CD4-positive, CD25-positive, alpha-beta regulatory T cell (primary cell): ENCODE results near the gene ABCD4. TPM values are rescaled to one million over a fixed set of nuclear protein-coding genes. Genes with fewer than 3 reads are reported as not detected.
"Not testable (repeated sequence)": the region's sequence is repeated elsewhere in the genome, so short reads cannot be mapped to it uniquely, and the experiment has no call there.

Experiments used
- ATAC-seq, 2 donors: fragments of 150-1000 bp; cut with Tn5 transposase; one replicate each; pipeline ENCODE4 v1.10.0; 2021; ENCODE audit warnings: low read depth in 2 of 2, moderate number of reproducible peaks in 2 of 2, moderate library complexity in 1 of 2
- DNase-seq, 3 donors: peaks; one replicate each; pipeline versions ENCODE4 v3.0.0 to v3.0.0-alpha.2; 2012 to 2022; ENCODE audit warnings: mixed read lengths in 1 of 3
- H3K27ac ChIP-seq: one replicate; pipeline ENCODE4 v1.7.0; 2013; ENCODE audit warnings: mild to moderate bottlenecking, low read length; ENCODE audit not compliant: insufficient read depth, poor library complexity, severe bottlenecking
- H3K27me3 ChIP-seq: one replicate; pipeline ENCODE4 v1.7.0; 2013; ENCODE audit warnings: low read length; ENCODE audit not compliant: control insufficient read depth, insufficient read depth
- H3K36me3 ChIP-seq: one replicate; pipeline ENCODE4 v1.7.0; 2013; ENCODE audit warnings: mild to moderate bottlenecking, low read length, moderate library complexity; ENCODE audit not compliant: control insufficient read depth, insufficient read depth
- H3K4me1 ChIP-seq: 2 replicates; pipeline ENCODE4 v1.7.0; 2013; ENCODE audit warnings: mild to moderate bottlenecking, low read length; ENCODE audit not compliant: insufficient read depth, control insufficient read depth, poor library complexity, severe bottlenecking
- H3K4me3 ChIP-seq: one replicate; pipeline ENCODE4 v1.7.0; 2013; ENCODE audit warnings: low read depth, mild to moderate bottlenecking, low read length, moderate library complexity
- H3K9me3 ChIP-seq, 2 experiments: 1 replicate in 1 of 2; 2 replicates in 1 of 2; pipeline ENCODE4 v1.7.0; 2013; ENCODE audit warnings: low read length in 2 of 2, mild to moderate bottlenecking in 1 of 2, moderate library complexity in 1 of 2; ENCODE audit not compliant: control insufficient read depth in 2 of 2
- H3K27ac Mint-ChIP-seq, 3 donors: one replicate each; pipeline ENCODE4 v1.8.0; 2020 to 2022; ENCODE audit warnings: mild to moderate bottlenecking in 3 of 3, mixed read lengths in 3 of 3, moderate library complexity in 2 of 3
- H3K27me3 Mint-ChIP-seq: one replicate; pipeline ENCODE4 v1.8.0; 2022; ENCODE audit warnings: mild to moderate bottlenecking, mixed read lengths
- H3K36me3 Mint-ChIP-seq: one replicate; pipeline ENCODE4 v1.8.0; 2020; ENCODE audit warnings: mixed read lengths
- H3K4me1 Mint-ChIP-seq, 4 donors: one replicate each; pipeline ENCODE4 v1.8.0; 2020 to 2022; ENCODE audit warnings: mixed read lengths in 4 of 4, mild to moderate bottlenecking in 1 of 4
- H3K4me3 Mint-ChIP-seq, 4 donors: one replicate each; pipeline ENCODE4 v1.8.0; 2020 to 2022; ENCODE audit warnings: mild to moderate bottlenecking in 4 of 4, mixed read lengths in 4 of 4, moderate library complexity in 3 of 4
- H3K9me3 Mint-ChIP-seq, 7 donors: one replicate each; pipeline ENCODE4 v1.8.0; 2020 to 2022; ENCODE audit warnings: mixed read lengths in 7 of 7, mild to moderate bottlenecking in 3 of 7, moderate library complexity in 2 of 7
- polyA plus RNA-seq, 4 donors: library from polyadenylated mRNA; unstranded; fragments of 300-500 nt; fragmentation: Illumina TruSeq; gene quantifications; one replicate each; pipeline ENCODE4 v1.2.3, GENCODE V29; 2021
- total RNA-seq: library from RNA; stranded (reverse); gene quantifications from one replicate; pipeline ENCODE4 v1.2.3, GENCODE V29; 2022

Gene ABCD4
- total and polyA plus RNA-seq, 5 donors from 2014 or later = 21.8 to 71.4 (median 27.6) TPM

DNA sequence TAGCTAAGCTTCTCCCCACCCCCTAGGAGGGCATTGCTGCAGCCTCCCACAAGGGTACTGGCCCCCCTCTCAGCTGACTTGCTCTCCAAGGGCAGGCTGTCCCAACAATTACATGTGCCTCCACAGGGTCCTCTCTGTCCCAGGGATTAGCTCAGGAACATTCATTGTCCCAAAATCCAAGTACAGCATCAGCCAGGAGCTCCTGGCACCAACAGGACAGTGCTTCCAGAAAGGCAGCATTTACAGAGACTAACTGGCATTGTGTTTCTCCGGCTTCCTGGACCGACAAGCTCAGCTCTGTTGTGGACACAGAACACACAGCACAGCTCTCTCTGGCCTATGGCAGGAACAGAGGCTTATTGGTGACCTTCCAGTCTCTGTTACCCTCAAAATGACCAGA lies 21.7 kb downstream of the ABCD4 start:
- Histone ChIP-seq H3K4me1 (no peaks in the 10 kb centered on the region), H3K4me3 (no peak overlapping the region), H3K9me3 (peaks cover 0 to 4% of the 10 kb centered on the region in 2 experiments), H3K27ac (no peak overlapping the region), H3K36me3 (peaks cover 24% of the 10 kb centered on the region), H3K27me3 (no peaks in the 10 kb centered on the region)
- DNase-seq (no peak), ATAC-seq (no peak)
- Mint-ChIP-seq H3K4me3 (no peak overlapping the region), H3K9me3 (peaks cover 0 to 17% (median 4%) of the 10 kb centered on the region in 7 donors), H3K27me3 (peaks cover 4% of the 10 kb centered on the region), H3K27ac (no peak overlapping the region), H3K4me1 (peaks cover 0 to 4% (median under 1%) of the 10 kb centered on the region in 4 donors), H3K36me3 (peaks cover 27% of the 10 kb centered on the region)

DNA sequence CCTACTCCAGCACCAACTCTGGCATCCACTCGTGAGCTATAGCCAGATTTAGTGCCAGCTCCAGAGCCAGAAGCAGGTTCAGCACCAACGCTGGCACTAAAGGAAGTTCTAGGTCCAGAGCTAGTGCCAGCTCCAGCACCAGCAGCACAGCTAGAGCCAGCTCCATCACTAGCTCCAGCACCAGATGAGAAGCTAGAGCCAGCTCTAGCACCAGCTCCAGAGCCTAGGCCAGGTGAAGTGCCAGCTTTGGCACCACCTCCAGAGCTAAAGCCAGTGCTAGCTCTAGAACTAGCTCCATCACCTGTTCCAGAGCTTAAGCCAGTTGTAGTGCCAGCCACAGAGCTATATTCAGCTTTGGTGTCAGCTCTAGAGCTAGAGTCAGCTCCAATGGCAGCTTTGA lies 24.7 kb downstream of the ABCD4 start:
- Histone ChIP-seq H3K4me1 (no peaks in the 10 kb centered on the region), H3K4me3 (no peak overlapping the region), H3K9me3 (peaks cover 0 to 4% of the 10 kb centered on the region in 2 experiments), H3K27ac (no peak overlapping the region), H3K27me3 (no peaks in the 10 kb centered on the region), H3K36me3 (peaks cover 2% of the 10 kb centered on the region)
- Mint-ChIP-seq H3K9me3 (peaks cover 0 to 17% (median 4%) of the 10 kb centered on the region in 7 donors), H3K27me3 (peaks cover 4% of the 10 kb centered on the region), H3K27ac (no peak overlapping the region), H3K4me3 (no peak overlapping the region), H3K4me1 (peaks cover 0 to 4% (median 0%) of the 10 kb centered on the region in 4 donors), H3K36me3 (peaks cover 11% of the 10 kb centered on the region)
- ATAC-seq = no peak
- no peak for DNase-seq

DNA sequence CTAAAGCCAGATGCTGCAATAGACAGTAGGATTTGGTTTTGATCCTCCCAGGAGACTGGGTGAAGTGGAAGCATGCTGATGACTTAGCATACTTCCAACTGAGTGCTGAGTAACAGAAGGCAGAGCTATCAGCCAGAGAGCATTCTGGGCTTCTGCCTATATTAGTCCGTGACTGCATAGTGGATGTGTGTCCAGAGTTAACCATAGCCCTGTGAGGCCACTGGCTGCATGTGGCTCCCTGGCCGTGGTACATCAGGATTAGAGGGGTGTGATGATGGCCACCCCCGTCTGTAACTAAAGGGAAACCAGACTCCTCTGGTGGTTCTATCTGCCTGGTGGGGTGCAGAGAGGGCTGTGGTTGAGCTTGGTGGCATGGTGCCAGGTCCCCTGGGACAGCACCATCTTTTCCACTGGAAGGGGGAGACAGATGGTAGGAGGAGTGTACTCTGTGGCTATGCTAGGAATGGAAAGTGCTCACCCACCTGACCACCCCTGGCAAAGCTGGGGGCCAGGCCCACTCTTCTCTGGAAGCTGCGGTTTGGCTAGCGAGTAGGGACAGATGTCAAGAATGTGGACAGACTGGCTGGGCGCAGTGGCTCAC lies 27.4 kb downstream of the ABCD4 start:
- H3K36me3 ChIP-seq = no peaks in the 10 kb centered on the region
- Mint-ChIP-seq H3K4me1 (peaks cover 0 to 4% (median 0%) of the 10 kb centered on the region in 4 donors), H3K36me3 (peaks cover 3% of the 10 kb centered on the region), H3K27ac (no peak overlapping the region), H3K27me3 (peaks cover 10% of the 10 kb centered on the region), H3K9me3 (peaks cover 0 to 15% (median 4%) of the 10 kb centered on the region in 7 donors), H3K4me3 (no peak overlapping the region)
- H3K27me3 ChIP-seq = no peaks in the 10 kb centered on the region
- no peaks in the 10 kb centered on the region for H3K4me1 ChIP-seq
- no peak overlapping the region for H3K27ac ChIP-seq
- ATAC-seq = no peak
- DNase-seq = no peak
- H3K4me3 ChIP-seq = no peak overlapping the region
- peaks cover 0 to 4% of the 10 kb centered on the region in 2 experiments for H3K9me3 ChIP-seq

DNA sequence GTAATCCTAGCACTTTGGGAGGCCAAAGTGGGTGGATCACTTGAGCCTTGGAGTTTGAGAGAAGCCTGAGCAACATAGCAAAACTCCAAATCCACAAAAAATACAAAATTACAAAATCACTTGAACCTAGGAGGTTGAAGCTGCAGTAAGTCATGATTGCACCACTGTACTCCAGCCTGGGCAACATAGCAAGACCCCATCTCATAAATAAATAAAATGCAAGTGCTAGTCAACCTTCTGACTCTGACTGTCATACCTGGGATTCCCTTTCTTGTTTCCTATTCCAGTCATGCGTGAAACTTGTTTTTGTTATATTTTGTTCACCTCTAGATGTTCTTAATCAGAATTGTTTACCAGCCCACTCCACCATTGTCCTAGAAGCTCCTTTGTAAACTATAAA lies 31.4 kb downstream of the ABCD4 start:
- Histone ChIP-seq H3K27ac (no peak overlapping the region), H3K27me3 (no peaks in the 10 kb centered on the region), H3K36me3 (no peaks in the 10 kb centered on the region), H3K9me3 (no peaks in the 10 kb centered on the region), H3K4me3 (no peak overlapping the region), H3K4me1 (no peaks in the 10 kb centered on the region)
- H3K27me3 Mint-ChIP-seq = peaks cover 17% of the 10 kb centered on the region
- no peak overlapping the region for H3K27ac Mint-ChIP-seq
- DNase-seq (no peak), ATAC-seq (no peak)
- no peaks in the 10 kb centered on the region for H3K36me3 Mint-ChIP-seq
- H3K9me3 Mint-ChIP-seq = peaks cover 0 to 3% (median 0%) of the 10 kb centered on the region in 7 donors
- no peaks in the 10 kb centered on the region for H3K4me1 Mint-ChIP-seq
- no peak overlapping the region for H3K4me3 Mint-ChIP-seq

DNA sequence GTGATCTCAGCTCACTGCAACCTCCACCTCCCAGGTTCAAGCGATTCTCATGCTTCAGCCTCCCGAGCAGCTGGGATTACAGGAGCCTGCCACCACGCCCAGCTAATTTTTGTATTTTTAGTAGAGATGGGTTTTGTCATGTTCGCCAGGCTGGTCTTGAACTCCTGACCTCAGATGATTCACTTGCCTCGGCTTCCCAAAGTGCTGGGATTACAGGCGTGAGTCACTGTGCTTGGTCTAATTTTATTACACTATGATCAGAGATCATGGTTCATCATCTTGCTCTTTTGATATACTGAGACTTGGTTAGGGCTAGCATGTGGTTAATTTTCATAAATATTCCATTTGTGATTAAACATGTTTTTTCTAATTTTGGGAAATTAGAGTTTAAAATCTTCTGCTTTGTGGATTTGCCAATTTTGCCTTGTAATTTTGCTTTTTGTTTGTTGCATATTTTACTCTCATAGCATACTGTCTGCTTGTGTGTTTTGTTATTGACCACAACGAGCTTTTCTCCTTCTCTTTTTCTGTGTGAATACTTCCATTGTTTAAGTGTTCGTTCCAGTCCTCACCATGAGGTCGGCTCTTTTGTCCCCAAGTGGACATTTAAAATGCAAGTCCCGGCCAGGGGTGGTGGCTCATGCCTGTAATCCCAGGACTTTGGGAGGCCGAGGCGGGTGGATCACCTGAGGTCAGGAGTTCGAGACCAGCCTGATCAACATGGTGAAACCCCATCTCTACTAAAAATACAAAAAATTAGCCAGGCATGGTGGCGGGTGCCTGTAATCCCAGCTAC lies 32.2 kb downstream of the ABCD4 start:
- H3K27ac Mint-ChIP-seq, H3K36me3 Mint-ChIP-seq, H3K4me3 ChIP-seq, H3K9me3 ChIP-seq, H3K4me3 Mint-ChIP-seq, H3K36me3 ChIP-seq, H3K27me3 ChIP-seq, ATAC-seq, H3K27ac ChIP-seq, H3K4me1 ChIP-seq, H3K4me1 Mint-ChIP-seq, H3K9me3 Mint-ChIP-seq, DNase-seq: not testable (repeated sequence)
- peaks cover 25% of the 10 kb centered on the region for H3K27me3 Mint-ChIP-seq

DNA sequence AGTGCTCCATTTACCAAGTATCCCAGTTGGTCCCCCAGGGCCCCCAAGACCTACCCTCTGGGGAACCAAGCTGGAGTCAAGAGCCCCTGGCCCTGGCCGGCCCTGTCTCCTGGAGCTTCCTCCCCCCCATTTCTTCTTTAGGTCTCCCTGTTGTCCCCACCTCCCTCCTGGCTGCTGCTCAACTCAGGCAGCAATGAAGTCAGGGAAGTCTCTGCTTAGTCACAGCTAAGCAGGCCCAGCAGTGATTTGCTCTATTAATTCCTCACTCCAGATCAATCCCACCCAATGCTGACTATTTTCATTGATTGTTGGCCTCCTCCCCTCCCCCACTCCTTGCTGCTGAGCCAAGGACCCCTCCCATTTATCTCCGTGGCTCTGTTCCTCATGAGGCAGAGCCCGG lies 35.1 kb downstream of the ABCD4 start:
- ATAC-seq (no peak), DNase-seq (no peak)
- Histone ChIP-seq H3K27me3 (no peaks in the 10 kb centered on the region), H3K9me3 (no peaks in the 10 kb centered on the region), H3K27ac (no peak overlapping the region), H3K4me1 (no peaks in the 10 kb centered on the region), H3K36me3 (no peaks in the 10 kb centered on the region), H3K4me3 (no peak overlapping the region)
- H3K4me1 Mint-ChIP-seq = no peaks in the 10 kb centered on the region
- H3K27ac Mint-ChIP-seq = no peak overlapping the region
- H3K9me3 Mint-ChIP-seq = no peaks in the 10 kb centered on the region
- peaks cover 35% of the 10 kb centered on the region for H3K27me3 Mint-ChIP-seq
- H3K4me3 Mint-ChIP-seq = no peak overlapping the region
- no peaks in the 10 kb centered on the region for H3K36me3 Mint-ChIP-seq

DNA sequence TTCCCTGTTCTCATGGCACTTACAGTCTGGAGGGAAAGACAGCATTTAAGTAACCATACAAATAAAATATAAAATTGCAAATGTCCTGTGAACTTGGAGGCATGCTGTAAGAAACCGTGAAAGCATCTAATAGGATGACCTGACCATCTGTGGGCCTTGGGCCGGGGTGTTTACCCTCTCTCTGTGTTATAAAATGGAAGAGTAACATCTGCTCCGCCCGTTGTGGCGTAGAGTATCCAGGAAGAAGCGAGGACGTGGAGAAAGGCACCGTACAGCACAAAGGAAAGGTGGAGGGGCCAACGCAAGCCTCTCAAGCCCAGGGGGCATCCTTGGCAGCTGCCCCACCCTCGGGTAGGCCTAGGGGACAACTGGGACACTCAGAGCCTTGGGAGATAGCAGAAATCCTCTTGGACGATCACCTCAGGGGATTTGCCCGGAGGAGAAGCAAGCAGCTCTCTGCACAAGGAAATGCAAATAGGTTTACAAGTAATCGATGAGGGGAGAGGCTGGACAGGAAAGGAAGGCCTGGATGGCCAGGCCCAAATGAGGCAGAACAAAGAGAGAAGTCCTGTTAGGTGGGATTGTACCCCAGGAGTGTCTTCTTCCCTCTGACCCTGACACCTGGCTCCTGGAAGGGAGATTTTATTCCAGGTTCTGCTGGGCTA lies 37.3 kb downstream of the ABCD4 start:
- H3K36me3 ChIP-seq = no peaks in the 10 kb centered on the region
- Mint-ChIP-seq H3K4me3 (no peak overlapping the region), H3K27ac (no peak overlapping the region), H3K36me3 (no peaks in the 10 kb centered on the region), H3K9me3 (peaks cover 0 to 1% (median 0%) of the 10 kb centered on the region in 7 donors), H3K4me1 (no peaks in the 10 kb centered on the region), H3K27me3 (peaks cover 41% of the 10 kb centered on the region)
- no peaks in the 10 kb centered on the region for H3K9me3 ChIP-seq
- no peaks in the 10 kb centered on the region for H3K4me1 ChIP-seq
- no peaks in the 10 kb centered on the region for H3K27me3 ChIP-seq
- H3K27ac ChIP-seq = no peak overlapping the region
- ATAC-seq = no peak
- H3K4me3 ChIP-seq = no peak overlapping the region
- DNase-seq = no peak
